Astrocyte (in vitro differentiated cells and primary cell): ENCODE data around the gene PPM1E.

Experiments used
- CTCF ChIP-seq: IDR thresholded peaks from 2 replicates; pipeline ENCODE4 v1.5.1; 2011; ENCODE audit warnings: low read depth, mild to moderate bottlenecking, inconsistent platforms, low read length, moderate library complexity; ENCODE audit not compliant: insufficient read depth
- EZH2 ChIP-seq: IDR thresholded peaks from 2 replicates; pipeline ENCODE4 v1.6.1; 2012; ENCODE audit warnings: mild to moderate bottlenecking, low read length, inconsistent platforms; ENCODE audit not compliant: insufficient read depth

- no peak for TF ChIP-seq CTCF
- TF ChIP-seq EZH2: no peak
These were observed 214.0 kb downstream of the PPM1E start for GRCh38 chr17:58969612-58970011.
